ENCODE measurements around the gene PMM1.

GRCh38 chr22:41538583-41538982, 51.1 kb downstream of the PMM1 start:
- TF ChIP-seq, protein P1, sequence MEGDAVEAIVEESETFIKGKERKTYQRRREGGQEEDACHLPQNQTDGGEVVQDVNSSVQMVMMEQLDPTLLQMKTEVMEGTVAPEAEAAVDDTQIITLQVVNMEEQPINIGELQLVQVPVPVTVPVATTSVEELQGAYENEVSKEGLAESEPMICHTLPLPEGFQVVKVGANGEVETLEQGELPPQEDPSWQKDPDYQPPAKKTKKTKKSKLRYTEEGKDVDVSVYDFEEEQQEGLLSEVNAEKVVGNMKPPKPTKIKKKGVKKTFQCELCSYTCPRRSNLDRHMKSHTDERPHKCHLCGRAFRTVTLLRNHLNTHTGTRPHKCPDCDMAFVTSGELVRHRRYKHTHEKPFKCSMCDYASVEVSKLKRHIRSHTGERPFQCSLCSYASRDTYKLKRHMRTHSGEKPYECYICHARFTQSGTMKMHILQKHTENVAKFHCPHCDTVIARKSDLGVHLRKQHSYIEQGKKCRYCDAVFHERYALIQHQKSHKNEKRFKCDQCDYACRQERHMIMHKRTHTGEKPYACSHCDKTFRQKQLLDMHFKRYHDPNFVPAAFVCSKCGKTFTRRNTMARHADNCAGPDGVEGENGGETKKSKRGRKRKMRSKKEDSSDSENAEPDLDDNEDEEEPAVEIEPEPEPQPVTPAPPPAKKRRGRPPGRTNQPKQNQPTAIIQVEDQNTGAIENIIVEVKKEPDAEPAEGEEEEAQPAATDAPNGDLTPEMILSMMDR (IDR thresholded peaks at IDR 0.05): no peak
- TF ChIP-seq POLR2A (IDR thresholded peaks at IDR 0.05): no peak
